GM18868 (cell line): ENCODE data around the gene TNFAIP1.

ENCODE experiments used
- ATAC-seq: cut with Tn5 transposase; IDR thresholded peaks from one replicate; pipeline ENCODE4 v1.9.1; 2021; ENCODE audit warnings: mild to moderate bottlenecking, moderate library complexity; ENCODE audit not compliant: unreplicated experiment

The TNFAIP1 gene

DNA sequence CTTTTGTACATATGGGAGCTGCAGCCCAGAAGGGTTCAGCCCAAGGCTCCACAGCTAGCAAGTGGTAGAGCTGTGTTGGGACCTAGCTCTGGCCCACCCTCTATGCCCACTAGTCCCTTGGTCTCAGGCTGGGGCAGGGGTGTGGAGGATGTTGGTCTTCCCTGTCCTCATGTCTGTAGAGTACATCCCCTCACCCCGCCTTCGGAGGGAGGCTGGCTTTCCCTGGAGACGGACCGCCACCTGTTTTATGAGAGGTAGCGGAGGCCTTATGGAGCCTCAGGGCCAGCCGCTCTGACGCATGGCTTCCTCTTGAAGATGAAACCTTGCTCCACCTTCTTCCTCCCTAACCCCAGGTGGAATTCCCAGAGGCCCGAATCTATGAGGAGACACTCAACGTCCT, 8.4 kb downstream of the TNFAIP1 start:
- no peak for ATAC-seq

GRCh38 chr17:28344435-28344901, 8.9 kb downstream of the TNFAIP1 start:
- ATAC-seq: no peak

DNA sequence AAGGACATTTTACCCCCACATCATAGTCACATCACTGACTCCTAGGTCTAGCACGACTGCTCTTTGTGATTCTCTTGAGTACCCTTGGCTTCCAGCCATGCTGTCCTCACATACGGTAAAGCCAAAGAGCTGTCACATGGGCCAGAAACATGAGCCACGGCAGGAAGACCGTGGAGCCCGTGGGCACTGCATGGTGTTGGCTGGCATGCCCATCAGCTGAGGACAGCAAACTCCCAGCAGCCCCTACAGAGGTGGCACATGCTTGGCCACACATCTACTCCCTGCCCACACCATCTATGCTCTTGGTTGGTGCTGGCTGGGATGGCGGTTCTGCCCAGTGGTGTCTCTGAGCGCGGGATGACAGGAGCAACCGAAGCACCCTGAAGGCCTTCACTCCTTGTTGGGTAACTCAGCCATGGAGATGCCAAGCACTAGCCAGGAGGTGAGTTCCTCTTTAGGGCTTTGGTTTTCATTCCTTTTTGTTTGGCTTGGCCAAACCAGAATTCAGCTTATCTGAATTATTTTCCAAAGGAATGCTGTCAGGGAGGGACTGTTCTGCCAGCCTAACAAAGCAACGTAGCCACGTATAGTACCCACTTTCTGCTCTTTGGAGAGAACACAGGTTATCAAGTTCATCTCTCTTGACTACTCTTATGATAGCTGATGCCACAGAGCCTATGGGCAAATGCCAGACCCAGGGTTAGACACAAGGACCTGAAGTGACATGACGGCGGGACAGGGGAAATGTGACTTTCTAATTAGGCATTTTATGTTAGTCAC, 10.0 kb downstream of the TNFAIP1 start:
- no peak for ATAC-seq

DNA sequence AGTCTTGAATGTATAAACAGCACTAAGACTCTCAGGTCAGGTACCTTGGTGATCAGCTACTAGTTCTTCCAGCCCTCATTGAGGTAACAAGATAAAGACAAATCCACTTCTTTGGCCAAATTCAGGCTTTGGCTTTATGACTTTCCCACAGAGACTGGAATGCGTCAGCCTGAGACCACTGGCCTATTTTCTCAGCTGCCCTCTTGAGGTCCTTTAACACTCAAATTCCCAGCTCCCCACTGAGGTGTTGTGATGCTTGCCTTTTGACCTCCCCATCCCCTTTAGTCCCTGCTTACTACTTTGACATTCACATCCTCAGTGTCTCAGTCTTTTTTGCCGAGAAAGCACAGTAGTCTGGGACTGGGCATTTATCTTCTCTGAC, 10.6 kb downstream of the TNFAIP1 start:
- ATAC-seq: no peak

DNA sequence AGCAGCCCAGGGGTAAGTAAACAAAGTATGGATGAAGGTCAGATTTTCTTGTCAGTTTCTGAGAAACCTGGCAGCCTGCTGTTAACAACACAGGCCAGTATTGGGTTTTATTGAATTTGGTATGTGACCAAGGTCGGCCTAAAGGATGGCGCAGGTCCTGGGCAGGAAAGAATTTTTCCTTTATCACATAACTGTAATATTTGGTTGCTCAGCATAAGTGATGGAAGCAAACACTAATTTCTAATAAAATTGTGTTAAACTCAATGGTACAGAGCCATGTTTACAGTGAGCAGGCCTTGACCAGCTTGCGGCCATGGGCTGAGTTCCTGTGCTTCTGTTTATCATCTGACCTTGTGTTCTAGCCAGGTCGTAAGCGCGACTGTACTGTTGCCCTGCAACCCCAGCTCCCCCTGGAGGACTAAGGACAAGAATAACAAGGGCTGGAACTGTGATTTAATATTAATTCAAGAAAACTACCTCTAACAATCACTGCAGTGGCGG, 11.2 kb downstream of the TNFAIP1 start:
- ATAC-seq: no peak

- ATAC-seq: no peak
Observed at GRCh38 chr17:28347261-28347891, 11.8 kb downstream of the TNFAIP1 start.

DNA sequence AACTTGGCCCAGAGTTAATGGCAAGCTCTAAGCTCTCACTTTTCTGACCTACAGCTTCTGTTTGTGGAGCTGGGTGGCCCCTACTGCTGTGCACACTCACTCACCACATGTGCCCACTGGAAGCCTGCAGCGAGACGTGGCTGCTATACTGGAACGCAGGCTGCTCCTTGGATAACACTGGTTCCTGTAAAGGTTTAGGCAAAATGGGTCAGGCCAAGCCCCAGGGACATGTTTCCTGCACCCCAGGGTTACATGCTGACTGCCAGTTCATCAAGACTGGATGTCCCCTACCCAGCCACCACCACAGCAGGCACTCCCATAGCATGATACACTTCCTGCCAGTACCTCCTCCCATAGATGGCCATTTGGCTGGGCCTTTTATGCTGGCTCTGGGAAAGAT, 13.4 kb downstream of the TNFAIP1 start:
- no peak for ATAC-seq

DNA sequence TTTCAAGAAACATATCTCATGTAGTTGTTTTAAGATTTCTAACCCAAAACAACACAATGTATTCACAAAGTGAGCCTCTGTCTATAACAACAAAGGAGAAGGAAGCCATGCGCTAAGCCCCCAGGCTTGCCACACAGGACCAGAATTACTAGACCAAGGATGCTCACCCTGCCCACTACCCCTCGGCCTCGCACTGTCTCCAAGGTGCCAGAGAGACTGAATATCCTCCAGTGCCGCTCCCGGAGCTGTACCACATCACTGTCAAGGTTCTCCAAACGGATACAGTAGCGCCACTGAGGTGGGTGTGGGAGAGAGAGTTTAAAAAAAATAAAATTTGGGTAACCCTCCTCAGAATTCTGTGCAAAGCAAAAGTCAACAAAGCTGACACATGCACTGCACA, 14.7 kb downstream of the TNFAIP1 start:
- ATAC-seq: no peak

DNA sequence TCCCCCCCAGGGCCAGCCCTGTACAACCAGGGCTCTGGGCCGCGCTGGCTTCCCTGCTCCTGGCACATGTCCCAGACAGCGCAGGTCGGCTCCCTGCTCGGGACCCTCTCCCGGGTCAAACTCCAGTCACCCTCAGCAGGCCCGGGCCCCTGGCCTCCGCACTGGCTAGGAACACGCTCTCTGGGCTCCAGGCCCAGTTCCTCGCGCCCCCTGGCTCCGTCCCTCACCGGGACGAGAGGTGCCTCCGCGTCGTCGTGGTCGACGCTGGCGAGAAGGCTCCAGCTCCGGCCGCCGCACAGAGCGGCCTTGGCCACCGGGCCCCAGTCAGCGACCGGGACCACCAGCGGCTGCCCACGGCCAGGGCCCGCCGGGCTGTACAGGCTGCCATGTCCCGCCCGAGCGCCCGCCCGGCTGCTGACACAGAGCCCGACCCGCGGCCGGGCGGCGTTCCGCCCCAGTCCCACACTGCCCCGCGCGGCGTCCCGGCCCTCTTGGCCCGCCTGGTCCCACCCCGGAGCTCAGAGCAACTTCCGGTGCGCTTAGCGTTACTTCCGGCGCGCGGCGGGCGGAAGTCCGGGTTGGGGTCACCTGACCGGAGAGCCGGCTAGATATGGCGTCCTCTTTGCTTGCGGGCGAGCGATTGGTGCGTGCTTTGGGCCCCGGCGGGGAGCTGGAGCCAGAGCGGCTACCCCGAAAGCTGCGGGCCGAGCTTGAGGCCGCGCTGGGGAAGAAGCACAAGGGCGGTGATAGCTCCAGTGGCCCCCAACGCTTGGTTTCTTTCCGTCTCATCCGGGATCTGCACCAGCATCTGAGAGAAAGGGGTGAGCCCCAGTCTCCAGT, 21.7 kb downstream of the TNFAIP1 start, which contains the start of gene POLDIP2:
TSS of gene POLDIP2 (minus strand) at position 467 of the 840 bp plus-strand sequence. CDS start at position 388, 79 bp downstream.
- peak; percentile 98 for ATAC-seq

DNA sequence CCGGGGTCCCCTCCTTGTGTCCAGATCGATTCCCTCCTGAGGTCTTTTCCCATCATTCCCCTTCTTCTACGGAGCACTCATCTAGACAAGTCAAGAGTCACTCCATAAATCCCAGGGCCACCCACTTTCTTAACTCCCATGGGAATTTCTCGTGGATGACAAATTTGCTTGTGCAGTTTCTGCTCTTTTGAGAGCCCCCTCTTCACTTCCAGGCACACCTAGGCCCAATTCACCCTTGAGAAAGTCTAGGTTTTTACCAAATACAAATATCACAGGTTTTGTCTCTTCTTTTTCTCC, 22.3 kb downstream of the TNFAIP1 start:
- ATAC-seq: no peak

DNA sequence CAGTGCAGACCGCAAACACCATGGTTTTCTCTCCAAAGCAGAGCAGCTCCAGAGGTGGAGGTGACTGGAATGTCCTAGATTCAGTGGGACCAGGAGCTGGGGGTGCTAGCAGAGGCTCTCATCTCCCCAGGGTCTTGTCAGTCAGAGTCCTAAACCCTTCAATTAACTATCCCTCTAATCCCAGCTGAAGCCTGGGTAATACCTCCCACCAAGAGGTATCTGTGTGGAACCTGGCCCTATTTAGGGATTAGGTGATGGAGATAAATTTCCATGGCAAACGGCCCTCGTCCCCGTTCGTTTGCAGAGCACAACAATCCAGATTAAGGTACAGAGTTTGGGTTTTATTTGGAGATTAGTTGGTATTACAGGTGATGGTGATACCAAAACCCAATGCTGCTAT, 27.6 kb downstream of the TNFAIP1 start:
- no peak for ATAC-seq

DNA sequence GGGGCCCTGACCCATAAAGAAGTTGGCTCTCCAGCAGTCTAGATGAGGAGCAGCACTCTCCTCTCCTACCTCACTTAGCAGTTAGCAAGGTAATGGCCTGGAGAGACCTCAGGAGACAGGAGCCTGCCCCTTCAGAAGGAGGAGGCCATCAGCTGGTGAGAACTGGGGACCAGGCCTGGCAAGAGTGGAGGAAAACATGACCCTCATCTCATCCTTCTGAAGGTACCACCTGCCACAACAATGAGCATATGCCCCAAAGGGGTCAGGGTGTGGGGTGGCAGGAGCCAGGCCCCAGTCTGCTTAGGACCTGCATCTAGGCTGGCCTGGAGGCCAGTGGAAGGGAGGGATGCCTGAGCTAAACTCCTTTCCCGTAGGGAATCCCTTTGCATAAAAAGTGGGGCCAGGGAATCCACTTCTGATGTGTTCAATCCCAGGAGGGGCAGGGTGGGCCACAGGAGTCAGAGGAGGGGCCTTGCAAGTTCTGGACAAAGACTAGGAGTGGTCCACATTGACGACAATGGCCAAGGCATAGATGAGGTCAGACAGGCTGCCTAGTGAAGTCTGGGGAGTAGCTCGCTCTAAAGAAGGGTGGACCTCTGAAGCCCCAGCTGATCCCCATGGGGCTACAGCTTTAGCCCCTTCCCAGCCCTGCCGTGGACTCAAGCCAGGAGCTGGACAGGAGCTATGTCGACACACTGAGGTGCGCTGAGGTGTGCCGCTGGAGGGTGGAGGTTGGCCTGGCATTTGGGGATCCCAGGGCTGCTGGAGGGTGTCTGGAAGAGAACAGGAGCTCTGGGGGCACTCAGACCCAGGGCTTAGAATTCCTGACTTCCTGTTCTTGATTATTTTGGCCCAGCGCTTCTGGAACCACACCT, 28.5 kb downstream of the TNFAIP1 start:
- ATAC-seq: no peak

DNA sequence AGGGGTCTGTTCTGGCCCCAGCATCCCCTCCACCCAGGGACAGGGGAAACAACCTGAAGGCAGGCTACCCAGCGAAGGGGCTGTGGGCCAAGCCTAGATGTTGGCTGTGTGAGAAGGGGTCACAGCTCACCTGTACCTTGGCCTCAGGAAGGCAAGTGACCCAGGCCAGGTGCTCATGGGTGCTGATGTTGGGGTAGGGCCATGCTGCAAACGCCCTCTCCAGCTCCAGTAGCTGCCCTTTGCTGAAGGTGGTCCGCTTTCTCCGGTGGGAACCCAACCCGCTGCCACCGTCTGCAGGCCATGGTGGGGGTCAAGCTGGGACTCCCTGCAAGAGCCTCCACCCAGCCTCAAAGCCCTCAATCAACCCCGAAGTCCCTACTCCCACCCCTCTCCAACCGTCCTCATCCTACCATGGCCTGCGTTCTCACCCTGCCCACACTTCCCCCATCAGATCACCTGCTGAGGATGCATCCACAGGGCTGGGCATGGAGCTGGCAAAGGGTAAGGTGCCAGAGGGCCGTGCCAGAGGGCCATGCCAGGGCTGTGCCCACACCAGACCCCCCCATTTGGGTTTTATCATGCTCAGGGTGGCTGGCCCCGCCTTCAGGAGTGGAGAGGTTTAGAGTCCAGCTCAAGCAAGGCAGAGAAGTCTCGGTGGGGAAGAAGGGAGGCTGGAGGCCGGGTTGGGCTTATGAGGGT, 29.3 kb downstream of the TNFAIP1 start, which contains the start of gene SEBOX:
TSS of gene SEBOX (minus strand) at position 535 of the 699 bp plus-strand sequence. CDS start at position 487, 48 bp downstream.
- no peak for ATAC-seq

- ATAC-seq: no peak
Observed at GRCh38 chr17:28365487-28365886, 29.9 kb downstream of the TNFAIP1 start.

DNA sequence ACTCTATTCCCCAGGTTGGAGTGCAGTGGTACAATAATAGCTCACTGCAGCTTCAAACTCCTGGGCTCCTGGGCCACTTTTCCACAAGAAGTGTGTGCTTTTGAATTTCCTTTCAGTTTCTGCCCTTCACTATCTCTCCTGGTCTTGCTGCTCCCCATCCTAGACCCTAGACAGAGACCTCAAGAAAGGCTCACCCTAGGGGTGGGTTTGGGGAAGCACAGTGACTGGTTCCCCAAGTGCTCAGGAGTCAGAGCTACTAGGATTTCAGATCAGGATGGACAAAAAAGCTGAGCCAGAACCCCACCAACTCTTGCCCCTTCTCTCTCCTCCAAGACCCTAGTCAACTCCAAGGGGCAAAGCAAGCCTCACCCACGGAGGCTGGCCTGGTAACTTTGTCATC, 31.0 kb downstream of the TNFAIP1 start:
- no peak for ATAC-seq

GRCh38 chr17:28367641-28368305, 32.2 kb downstream of the TNFAIP1 start:
- no peak for ATAC-seq

GRCh38 chr17:28368306-28368831, 32.8 kb downstream of the TNFAIP1 start:
- ATAC-seq: no peak

DNA sequence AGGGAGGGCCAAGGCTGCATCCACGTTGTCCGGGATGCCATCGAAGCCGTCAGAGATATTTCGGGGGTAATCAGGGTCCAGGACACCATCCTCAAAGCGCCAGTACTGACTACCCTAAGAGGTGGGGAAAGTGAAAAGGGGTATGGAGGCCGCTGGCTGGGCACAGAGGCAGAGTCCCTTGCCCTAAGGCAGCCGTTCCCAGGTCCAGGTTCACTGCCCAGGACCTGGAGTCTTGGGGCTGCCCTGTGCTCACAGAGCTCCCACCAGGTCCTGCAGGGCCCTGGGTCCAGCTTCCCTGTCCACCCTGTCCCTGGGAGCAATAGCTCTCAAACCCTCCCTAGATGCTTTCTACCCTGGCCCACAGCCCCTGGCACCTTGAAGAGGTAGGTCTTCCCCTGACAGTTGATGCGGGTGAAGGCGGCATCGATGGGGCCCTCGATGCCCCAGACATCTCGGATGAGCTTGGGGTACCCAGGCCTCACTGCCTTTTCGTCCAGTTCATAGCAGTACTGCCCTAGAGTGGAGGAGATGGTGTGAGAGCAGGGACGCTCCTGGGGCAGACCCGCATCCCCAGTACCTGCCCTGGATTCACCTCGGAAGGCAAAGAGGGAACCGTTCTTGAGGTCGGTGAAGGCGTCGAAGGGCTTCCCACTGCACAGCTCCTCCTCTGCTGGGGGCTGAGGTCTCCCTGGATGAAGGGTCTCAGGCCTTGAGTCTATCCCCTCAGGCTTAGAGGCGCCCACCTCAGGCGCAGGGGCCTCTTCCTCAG, 33.5 kb downstream of the TNFAIP1 start:
- no peak for ATAC-seq
